Measurements from ENCODE around the gene SLIT3.

The SLIT3 gene

DNA sequence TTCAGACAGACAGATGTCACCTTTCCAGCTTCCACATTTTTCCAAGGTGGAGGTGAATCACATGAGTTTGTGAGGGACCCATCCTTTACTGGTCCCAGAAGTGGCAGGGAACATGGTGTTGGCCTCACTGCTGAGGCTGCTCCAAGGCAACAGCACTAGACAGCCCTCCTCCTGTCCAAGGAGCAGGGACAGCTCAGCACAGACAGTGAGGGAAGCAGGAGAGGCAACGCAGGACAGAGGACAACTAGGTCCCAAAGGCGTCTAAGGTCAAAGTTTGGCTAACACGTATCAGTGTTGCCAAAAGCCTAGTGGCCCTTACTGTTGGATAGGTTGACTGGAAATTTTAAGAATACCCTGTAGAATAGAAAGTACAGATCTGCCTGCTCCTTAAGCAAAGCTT is 470.1 kb downstream of the SLIT3 start:
- no peaks in the 10 kb centered on the region for H3K79me2 ChIP-seq (ENCODE audit: insufficient read depth, low read length)
- H3K9me2 ChIP-seq (replicated peaks; ENCODE audit: low read depth, low read length), result no peaks in the 10 kb centered on the region
- no peak overlapping the region for H2AFZ ChIP-seq (ENCODE audit: low read length)
- TF ChIP-seq, protein P1, sequence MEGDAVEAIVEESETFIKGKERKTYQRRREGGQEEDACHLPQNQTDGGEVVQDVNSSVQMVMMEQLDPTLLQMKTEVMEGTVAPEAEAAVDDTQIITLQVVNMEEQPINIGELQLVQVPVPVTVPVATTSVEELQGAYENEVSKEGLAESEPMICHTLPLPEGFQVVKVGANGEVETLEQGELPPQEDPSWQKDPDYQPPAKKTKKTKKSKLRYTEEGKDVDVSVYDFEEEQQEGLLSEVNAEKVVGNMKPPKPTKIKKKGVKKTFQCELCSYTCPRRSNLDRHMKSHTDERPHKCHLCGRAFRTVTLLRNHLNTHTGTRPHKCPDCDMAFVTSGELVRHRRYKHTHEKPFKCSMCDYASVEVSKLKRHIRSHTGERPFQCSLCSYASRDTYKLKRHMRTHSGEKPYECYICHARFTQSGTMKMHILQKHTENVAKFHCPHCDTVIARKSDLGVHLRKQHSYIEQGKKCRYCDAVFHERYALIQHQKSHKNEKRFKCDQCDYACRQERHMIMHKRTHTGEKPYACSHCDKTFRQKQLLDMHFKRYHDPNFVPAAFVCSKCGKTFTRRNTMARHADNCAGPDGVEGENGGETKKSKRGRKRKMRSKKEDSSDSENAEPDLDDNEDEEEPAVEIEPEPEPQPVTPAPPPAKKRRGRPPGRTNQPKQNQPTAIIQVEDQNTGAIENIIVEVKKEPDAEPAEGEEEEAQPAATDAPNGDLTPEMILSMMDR (conservative IDR thresholded peaks at IDR 0.05; ENCODE audit: low read length), result no peak
- TF ChIP-seq EZH2phosphoT487 (IDR thresholded peaks at IDR 0.05; ENCODE audit: borderline replicate concordance), result no peak
- H3K9me3 ChIP-seq (ENCODE audit: insufficient read depth, low read depth, low read length), result no peaks in the 10 kb centered on the region
- H3K4me1 ChIP-seq (ENCODE audit: insufficient read depth, low read length, poor library complexity, severe bottlenecking), result peaks cover 18% of the 10 kb centered on the region
- H4K20me1 ChIP-seq (ENCODE audit: insufficient read depth, low read length, poor library complexity, severe bottlenecking), result no peaks in the 10 kb centered on the region
- H3K27me3 ChIP-seq (ENCODE audit: insufficient read depth, low read length, poor library complexity, severe bottlenecking), result no peaks in the 10 kb centered on the region
- H3F3A ChIP-seq (ENCODE audit: low read depth), result no peaks in the 10 kb centered on the region
- no peaks in the 10 kb centered on the region for H3K36me3 ChIP-seq (ENCODE audit: insufficient read depth, low read length)
- H3K4me3 ChIP-seq (ENCODE audit: low read length, poor library complexity, severe bottlenecking), result no peak overlapping the region
- H3K9ac ChIP-seq (ENCODE audit: low read depth, low read length, poor library complexity, severe bottlenecking), result no peak overlapping the region
- no peak overlapping the region for H3K4me2 ChIP-seq (ENCODE audit: low read depth, low read length, poor library complexity, severe bottlenecking)

DNA sequence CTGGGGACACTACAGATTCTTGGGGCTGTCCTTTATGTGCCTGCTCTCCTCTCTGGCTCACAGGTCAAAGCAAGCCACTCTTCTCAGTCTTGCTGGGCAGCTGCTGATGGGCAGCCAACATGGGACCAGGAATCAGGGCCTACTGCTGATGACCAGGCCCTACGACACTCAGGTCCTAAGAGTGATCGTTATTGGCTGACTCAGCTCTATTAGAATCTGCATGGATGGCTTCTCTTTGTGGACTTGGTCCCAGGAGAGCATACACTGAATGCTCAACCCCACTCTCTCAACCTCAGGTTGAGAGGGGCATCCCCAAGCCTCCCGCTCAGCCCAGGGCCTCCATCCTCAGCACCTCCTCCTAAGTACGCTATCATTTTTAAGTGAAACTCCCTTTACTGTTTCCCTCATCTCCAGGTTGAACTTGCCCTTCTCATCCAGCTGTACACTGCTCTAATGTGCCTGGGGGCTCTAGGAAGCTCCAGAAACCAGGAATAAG is 471.0 kb downstream of the SLIT3 start:
- H3K4me1 ChIP-seq (ENCODE audit: insufficient read depth, low read length, poor library complexity, severe bottlenecking), result peaks cover 18% of the 10 kb centered on the region
- H3K9me2 ChIP-seq (replicated peaks; ENCODE audit: low read depth, low read length), result no peaks in the 10 kb centered on the region
- no peak for TF ChIP-seq EZH2phosphoT487 (IDR thresholded peaks at IDR 0.05; ENCODE audit: borderline replicate concordance)
- TF ChIP-seq, protein P1 (conservative IDR thresholded peaks at IDR 0.05; ENCODE audit: low read length), result no peak
- H3K4me3 ChIP-seq (ENCODE audit: low read length, poor library complexity, severe bottlenecking), result no peak overlapping the region
- H3K27me3 ChIP-seq (ENCODE audit: insufficient read depth, low read length, poor library complexity, severe bottlenecking), result no peaks in the 10 kb centered on the region
- H3K9me3 ChIP-seq (ENCODE audit: insufficient read depth, low read depth, low read length), result no peaks in the 10 kb centered on the region
- H3K9ac ChIP-seq (ENCODE audit: low read depth, low read length, poor library complexity, severe bottlenecking), result no peak overlapping the region
- H3K4me2 ChIP-seq (ENCODE audit: low read depth, low read length, poor library complexity, severe bottlenecking), result no peak overlapping the region
- no peaks in the 10 kb centered on the region for H4K20me1 ChIP-seq (ENCODE audit: insufficient read depth, low read length, poor library complexity, severe bottlenecking)
- H3F3A ChIP-seq (ENCODE audit: low read depth), result no peaks in the 10 kb centered on the region
- no peak overlapping the region for H2AFZ ChIP-seq (ENCODE audit: low read length)
- H3K36me3 ChIP-seq (ENCODE audit: insufficient read depth, low read length), result no peaks in the 10 kb centered on the region
- H3K79me2 ChIP-seq (ENCODE audit: insufficient read depth, low read length), result no peaks in the 10 kb centered on the region

DNA sequence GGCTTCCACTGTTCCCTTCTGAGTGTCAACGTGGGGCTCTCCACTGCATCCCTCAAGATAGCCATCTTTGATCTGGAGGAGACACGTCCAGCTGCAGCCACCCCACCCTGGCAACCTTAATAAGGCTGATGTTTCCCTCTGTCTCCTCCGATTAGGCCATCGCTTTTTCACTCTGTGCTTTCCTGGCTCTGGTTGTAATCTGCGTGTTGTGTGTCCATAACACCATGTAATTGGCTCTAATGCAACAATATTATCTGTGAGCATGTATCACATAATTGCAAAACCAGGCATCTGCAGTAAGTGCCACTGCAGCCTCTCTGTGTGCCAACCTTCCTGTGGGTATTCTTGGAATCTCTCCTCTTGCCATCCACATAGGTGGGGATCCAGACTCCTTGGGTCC is 471.9 kb downstream of the SLIT3 start:
- no peak for TF ChIP-seq EZH2phosphoT487 (IDR thresholded peaks at IDR 0.05; ENCODE audit: borderline replicate concordance)
- Histone ChIP-seq H3F3A (ENCODE audit: low read depth) (no peaks in the 10 kb centered on the region), H3K36me3 (ENCODE audit: insufficient read depth, low read length) (no peaks in the 10 kb centered on the region), H3K9me2 (replicated peaks; ENCODE audit: low read depth, low read length) (no peaks in the 10 kb centered on the region), H3K79me2 (ENCODE audit: insufficient read depth, low read length) (no peaks in the 10 kb centered on the region), H3K27me3 (ENCODE audit: insufficient read depth, low read length, poor library complexity, severe bottlenecking) (no peaks in the 10 kb centered on the region), H2AFZ (ENCODE audit: low read length) (no peak overlapping the region), H3K4me3 (ENCODE audit: low read length, poor library complexity, severe bottlenecking) (no peak overlapping the region), H3K4me1 (ENCODE audit: insufficient read depth, low read length, poor library complexity, severe bottlenecking) (peaks cover 18% of the 10 kb centered on the region), H3K9me3 (ENCODE audit: insufficient read depth, low read depth, low read length) (no peaks in the 10 kb centered on the region), H4K20me1 (ENCODE audit: insufficient read depth, low read length, poor library complexity, severe bottlenecking) (no peaks in the 10 kb centered on the region), H3K4me2 (ENCODE audit: low read depth, low read length, poor library complexity, severe bottlenecking) (no peak overlapping the region), H3K9ac (ENCODE audit: low read depth, low read length, poor library complexity, severe bottlenecking) (no peak overlapping the region)

DNA sequence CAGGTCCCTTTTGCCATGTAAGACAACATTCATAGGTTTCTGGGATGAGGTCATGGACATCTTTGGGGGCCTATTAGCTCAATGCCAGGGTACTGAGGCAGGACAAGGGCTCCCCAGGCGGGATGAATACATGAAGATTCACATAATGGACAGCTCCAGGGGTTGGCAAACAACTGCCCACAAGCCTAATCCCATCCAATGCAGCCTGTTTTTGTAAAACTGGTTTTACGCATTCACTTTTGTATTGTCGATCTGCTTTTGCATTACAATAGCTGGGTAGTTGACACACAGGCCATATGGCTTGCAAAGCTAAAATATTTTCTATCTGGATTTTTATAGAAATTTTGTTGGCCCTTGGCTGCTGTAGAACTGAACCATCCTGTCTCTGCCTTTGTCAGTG is 473.3 kb downstream of the SLIT3 start:
- no peaks in the 10 kb centered on the region for H3K36me3 ChIP-seq (ENCODE audit: insufficient read depth, low read length)
- H3F3A ChIP-seq (ENCODE audit: low read depth), result no peaks in the 10 kb centered on the region
- no peaks in the 10 kb centered on the region for H3K9me3 ChIP-seq (ENCODE audit: insufficient read depth, low read depth, low read length)
- peaks cover 8% of the 10 kb centered on the region for H3K4me1 ChIP-seq (ENCODE audit: insufficient read depth, low read length, poor library complexity, severe bottlenecking)
- no peak overlapping the region for H3K4me3 ChIP-seq (ENCODE audit: low read length, poor library complexity, severe bottlenecking)
- no peaks in the 10 kb centered on the region for H3K79me2 ChIP-seq (ENCODE audit: insufficient read depth, low read length)
- no peaks in the 10 kb centered on the region for H4K20me1 ChIP-seq (ENCODE audit: insufficient read depth, low read length, poor library complexity, severe bottlenecking)
- no peaks in the 10 kb centered on the region for H3K27me3 ChIP-seq (ENCODE audit: insufficient read depth, low read length, poor library complexity, severe bottlenecking)
- H3K9me2 ChIP-seq (replicated peaks; ENCODE audit: low read depth, low read length), result no peaks in the 10 kb centered on the region
- TF ChIP-seq, protein P1 (conservative IDR thresholded peaks at IDR 0.05; ENCODE audit: low read length), result no peak
- no peak for TF ChIP-seq EZH2phosphoT487 (IDR thresholded peaks at IDR 0.05; ENCODE audit: borderline replicate concordance)
- no peak overlapping the region for H3K4me2 ChIP-seq (ENCODE audit: low read depth, low read length, poor library complexity, severe bottlenecking)
- no peak overlapping the region for H3K9ac ChIP-seq (ENCODE audit: low read depth, low read length, poor library complexity, severe bottlenecking)
- H2AFZ ChIP-seq (ENCODE audit: low read length), result no peak overlapping the region

All from Loucy (cell line).